GM12875 (cell line): ENCODE data around the gene FMNL2.

ENCODE experiments used
- H3K4me3 ChIP-seq: one replicate; pipeline ENCODE4 v1.5.1; 2011; ENCODE audit warnings: low read depth, low read length, control low read depth
- CTCF ChIP-seq: IDR thresholded peaks from 2 replicates; pipeline ENCODE4 v1.5.1; 2011; ENCODE audit warnings: low read depth, mild to moderate bottlenecking, control low read depth, inconsistent platforms, low read length, moderate library complexity, borderline replicate concordance; ENCODE audit not compliant: insufficient read depth

Gene FMNL2

GRCh38 chr2:152500772-152501171 is 165.8 kb downstream of the FMNL2 start:
- no peak overlapping the region for H3K4me3 ChIP-seq
- TF ChIP-seq CTCF, result no peak

- H3K4me3 ChIP-seq, result no peak overlapping the region
- no peak for TF ChIP-seq CTCF
Measured at GRCh38 chr2:152501666-152502065, 166.7 kb downstream of the FMNL2 start.

GRCh38 chr2:152504618-152505017 is 169.6 kb downstream of the FMNL2 start:
- TF ChIP-seq CTCF, result no peak
- no peak overlapping the region for H3K4me3 ChIP-seq

- no peak for TF ChIP-seq CTCF
- H3K4me3 ChIP-seq, result no peak overlapping the region
Measured at GRCh38 chr2:152505495-152505906, 170.5 kb downstream of the FMNL2 start.

- TF ChIP-seq CTCF, result no peak
- no peak overlapping the region for H3K4me3 ChIP-seq
Measured at GRCh38 chr2:152506843-152507242, 171.9 kb downstream of the FMNL2 start.

GRCh38 chr2:152507907-152508306 is 172.9 kb downstream of the FMNL2 start:
- TF ChIP-seq CTCF, result no peak
- H3K4me3 ChIP-seq, result no peak overlapping the region

- H3K4me3 ChIP-seq, result no peak overlapping the region
- TF ChIP-seq CTCF, result no peak
Measured at GRCh38 chr2:152508446-152508845, 173.5 kb downstream of the FMNL2 start.
